H9 (cell line): ENCODE data around the gene DNASE1L2. TPM values are rescaled to one million over a fixed set of nuclear protein-coding genes. Genes with fewer than 3 reads are reported as not detected.

Source experiments
- DNase-seq: peaks from one replicate; pipeline ENCODE4 v3.0.0-alpha.2; 2017
- H2AFZ ChIP-seq: one replicate; pipeline ENCODE4 v1.6.1; 2013; ENCODE audit warnings: mild to moderate bottlenecking, low read length, control low read depth, moderate library complexity
- H2AK5ac ChIP-seq: 2 replicates; pipeline ENCODE4 v1.6.1; 2013; ENCODE audit warnings: low read length, control low read depth, mixed read lengths; ENCODE audit not compliant: insufficient read length
- H2BK120ac ChIP-seq: one replicate; pipeline ENCODE4 v1.6.1; 2013; ENCODE audit warnings: low read depth, mild to moderate bottlenecking, low read length, control low read depth, inconsistent platforms; ENCODE audit not compliant: poor library complexity, severe bottlenecking
- H2BK12ac ChIP-seq: 2 replicates; pipeline ENCODE4 v1.6.1; 2013; ENCODE audit warnings: low read length, control low read depth, mixed read lengths, low read depth; ENCODE audit not compliant: insufficient read length
- H2BK15ac ChIP-seq: 2 replicates; pipeline ENCODE4 v1.6.1; 2013; ENCODE audit warnings: low read depth, low read length, control low read depth
- H2BK20ac ChIP-seq: one replicate; pipeline ENCODE4 v1.6.1; 2013; ENCODE audit warnings: low read depth, mild to moderate bottlenecking, low read length, control low read depth, inconsistent platforms; ENCODE audit not compliant: poor library complexity, severe bottlenecking
- H2BK5ac ChIP-seq: 2 replicates; pipeline ENCODE4 v1.6.1; 2013; ENCODE audit warnings: low read length, control low read depth, mixed read lengths; ENCODE audit not compliant: insufficient read length
- H3K14ac ChIP-seq: 2 replicates; pipeline ENCODE4 v1.6.1; 2013; ENCODE audit warnings: low read length, control low read depth; ENCODE audit not compliant: insufficient read depth
- H3K18ac ChIP-seq: 2 replicates; pipeline ENCODE4 v1.6.1; 2013; ENCODE audit warnings: low read depth, mild to moderate bottlenecking, mixed read lengths, low read length, control low read depth; ENCODE audit not compliant: insufficient read length
- H3K23ac ChIP-seq: 2 replicates; pipeline ENCODE4 v1.6.1; 2013; ENCODE audit warnings: low read length, control low read depth, mixed read lengths, low read depth; ENCODE audit not compliant: insufficient read length
- H3K23me2 ChIP-seq: 2 replicates; pipeline ENCODE4 v1.6.1; 2013; ENCODE audit warnings: low read depth, mild to moderate bottlenecking, mixed read lengths, low read length, control low read depth; ENCODE audit not compliant: insufficient read length, poor library complexity, severe bottlenecking
- H3K27ac ChIP-seq: 2 replicates; pipeline ENCODE4 v1.5.1; 2013; ENCODE audit warnings: low read length, control low read depth, mixed read lengths, low read depth; ENCODE audit not compliant: insufficient read length
- H3K27me3 ChIP-seq: 2 replicates; pipeline ENCODE4 v1.6.1; 2013; ENCODE audit warnings: low read length, control low read depth, inconsistent platforms; ENCODE audit not compliant: insufficient read depth
- H3K4ac ChIP-seq: 2 replicates; pipeline ENCODE4 v1.6.1; 2013; ENCODE audit warnings: low read depth, mild to moderate bottlenecking, control low read depth, inconsistent platforms, low read length, moderate library complexity
- H3K4me1 ChIP-seq: 2 replicates; pipeline ENCODE4 v1.6.1; 2013; ENCODE audit warnings: low read length, control low read depth, inconsistent platforms; ENCODE audit not compliant: insufficient read depth
- H3K4me2 ChIP-seq: 2 replicates; pipeline ENCODE4 v1.6.1; 2013; ENCODE audit warnings: low read length, control low read depth, mixed read lengths; ENCODE audit not compliant: insufficient read length, insufficient read depth
- H3K56ac ChIP-seq: 2 replicates; pipeline ENCODE4 v1.6.1; 2013; ENCODE audit warnings: low read depth, mild to moderate bottlenecking, mixed read lengths, low read length, control low read depth; ENCODE audit not compliant: insufficient read length
- H3K79me1 ChIP-seq: 2 replicates; pipeline ENCODE4 v1.6.1; 2013; ENCODE audit warnings: low read depth, mild to moderate bottlenecking, moderate library complexity, low read length, control low read depth, inconsistent platforms; ENCODE audit not compliant: insufficient read depth, poor library complexity, severe bottlenecking
- H3K79me2 ChIP-seq: 2 replicates; pipeline ENCODE4 v1.6.1; 2013; ENCODE audit warnings: low read length, control low read depth, inconsistent platforms; ENCODE audit not compliant: insufficient read depth
- H3K9ac ChIP-seq: 2 replicates; pipeline ENCODE4 v1.6.1; 2013; ENCODE audit warnings: low read length, control low read depth, mixed read lengths; ENCODE audit not compliant: insufficient read length; ENCODE audit errors: extremely low read depth
- H3K9me3 ChIP-seq: one replicate; pipeline ENCODE4 v1.6.1; 2013; ENCODE audit warnings: low read depth, low read length, inconsistent platforms; ENCODE audit not compliant: control insufficient read depth
- H3T11ph ChIP-seq: one replicate; pipeline ENCODE4 v1.6.1; 2013; ENCODE audit warnings: mild to moderate bottlenecking, low read length, control low read depth, inconsistent platforms
- H4K20me1 ChIP-seq: one replicate; pipeline ENCODE4 v1.6.1; 2013; ENCODE audit not compliant: control insufficient read depth, insufficient read length, insufficient read depth
- H4K5ac ChIP-seq: 2 replicates; pipeline ENCODE4 v1.6.1; 2013; ENCODE audit warnings: low read depth, mild to moderate bottlenecking, mixed read lengths, low read length, control low read depth; ENCODE audit not compliant: insufficient read length
- H4K8ac ChIP-seq: replicated peaks from 2 replicates; pipeline ENCODE4 v1.6.1; 2013; ENCODE audit warnings: low read length, control low read depth, mixed read lengths, low read depth; ENCODE audit not compliant: insufficient read length
- H4K91ac ChIP-seq: 2 replicates; pipeline ENCODE4 v1.6.1; 2013; ENCODE audit warnings: low read depth, mild to moderate bottlenecking, moderate library complexity, mixed read lengths, low read length, control low read depth; ENCODE audit not compliant: insufficient read length
- H3K27ac Mint-ChIP-seq, 3 experiments: 2 replicates in 2 of 3; 3 replicates in 1 of 3; pipeline ENCODE4 v1.8.0; 2020 to 2021; ENCODE audit warnings: mixed read lengths in 3 of 3, mild to moderate bottlenecking in 1 of 3, moderate library complexity in 1 of 3
- H3K27me3 Mint-ChIP-seq: 2 replicates; pipeline ENCODE4 v1.8.0; 2021; ENCODE audit warnings: low read depth, mild to moderate bottlenecking, moderate library complexity, mixed read lengths
- H3K36me3 Mint-ChIP-seq, 3 experiments: 2 replicates in 2 of 3; 3 replicates in 1 of 3; pipeline ENCODE4 v1.8.0; 2020 to 2021; ENCODE audit warnings: low read depth in 3 of 3, mixed read lengths in 3 of 3; ENCODE audit not compliant: insufficient read depth in 1 of 3
- H3K4me1 Mint-ChIP-seq, 2 experiments: 2 replicates each; pipeline ENCODE4 v1.8.0; 2020; ENCODE audit warnings: mixed read lengths in 2 of 2
- H3K4me3 Mint-ChIP-seq, 2 experiments: 2 replicates in 1 of 2; 3 replicates in 1 of 2; pipeline ENCODE4 v1.8.0; 2020 to 2021; ENCODE audit warnings: mild to moderate bottlenecking in 2 of 2, mixed read lengths in 2 of 2, moderate library complexity in 1 of 2
- H3K9me3 Mint-ChIP-seq, 2 experiments: 2 replicates in 1 of 2; 3 replicates in 1 of 2; pipeline ENCODE4 v1.8.0; 2020; ENCODE audit warnings: mild to moderate bottlenecking in 2 of 2, mixed read lengths in 2 of 2, moderate library complexity in 1 of 2
- CTCF ChIP-seq: fragments of 200-600 bp; sonication (generic); conservative IDR thresholded peaks from 3 replicates; pipeline ENCODE4 v1.8.0; 2021; ENCODE audit warnings: antibody characterized with exemption, mild to moderate bottlenecking
- WGBS: extraction: QIAGEN DNeasy Blood & Tissue Kit; methylation state at CpG from one replicate; pipeline ENCODE4 v1.1.7; 2013; ENCODE audit warnings: missing lambda C conversion rate, low lambda C conversion rate, mixed read lengths; ENCODE audit not compliant: insufficient read length; ENCODE audit errors: extremely low coverage; 5-methylcytosine and 5-hydroxymethylcytosine counted together
- total RNA-seq: library from RNA; stranded (reverse); gene quantifications from 2 replicates; pipeline ENCODE4 v1.2.1, GENCODE V29; 2021

Gene DNASE1L2
- total RNA-seq, 1 experiment from 2014 or later = 2.5 TPM

- H3K9me3 ChIP-seq = no peaks in the 10 kb centered on the region
- no peak overlapping the region for H3K14ac ChIP-seq
- Mint-ChIP-seq H3K27me3 (no peaks in the 10 kb centered on the region; the same call in 1 of the 2 replicates), H3K9me3 (no peaks in the 10 kb centered on the region), H3K4me3 (no peak overlapping the region), H3K4me1 (no peaks in the 10 kb centered on the region; a peak in 1 of 4 replicates), H3K27ac (peak overlapping the region in 1 of 3 experiments; percentile 64; a peak in 1 of 7 replicates), H3K36me3 (peaks cover 0 to 25% (median 14%) of the 10 kb centered on the region in 3 experiments; a peak in 6 of 7 replicates)
- H3K79me2 ChIP-seq = peaks cover 3% of the 10 kb centered on the region; the same call in 1 of the 2 replicates
- no peak overlapping the region for H3K27ac ChIP-seq
- H2BK20ac ChIP-seq = no peak overlapping the region
- H2BK120ac ChIP-seq = no peak overlapping the region
- H3K23me2 ChIP-seq = no peaks in the 10 kb centered on the region
- no peaks in the 10 kb centered on the region for H3K27me3 ChIP-seq
- no peak overlapping the region for H3K18ac ChIP-seq
- no peak overlapping the region for H3K4ac ChIP-seq
- no peak overlapping the region for H3T11ph ChIP-seq
- no CpG with 5 or more reads among the region's 23 CpGs for WGBS
- no peak overlapping the region for H3K9ac ChIP-seq
- no peak overlapping the region for H4K91ac ChIP-seq
- H3K4me2 ChIP-seq = no peak overlapping the region
- H2AK5ac ChIP-seq = no peak overlapping the region
- H2AFZ ChIP-seq = no peak overlapping the region
- H4K20me1 ChIP-seq = no peaks in the 10 kb centered on the region
- no peak overlapping the region for H2BK5ac ChIP-seq
- H3K23ac ChIP-seq = no peak overlapping the region
- no peaks in the 10 kb centered on the region for H3K79me1 ChIP-seq
- no peaks in the 10 kb centered on the region for H3K4me1 ChIP-seq
- TF ChIP-seq CTCF = no peak
- H2BK15ac ChIP-seq = no peak overlapping the region
- H2BK12ac ChIP-seq = no peak overlapping the region
- no peak overlapping the region for H3K56ac ChIP-seq
- no peak for DNase-seq
- no peak overlapping the region for H4K5ac ChIP-seq
- H4K8ac ChIP-seq = no peak overlapping the region
Measured at GRCh38 chr16:2229632-2230250, 6.5 kb upstream of the DNASE1L2 start.
